DMS53 (cell line): ENCODE results near the gene DOCK1.
A peak's percentile ranks its signal among the peaks of the same experiment; 100 is the strongest.

Source experiments
- DNase-seq: peaks from one replicate; lab custom pipeline; 2025; lab: John Stamatoyannopoulos, UW

DOCK1 gene

GRCh38 chr10:127221281-127221680 lies 316.1 kb downstream of the DOCK1 start:
- DNase-seq, result no peak

DNA sequence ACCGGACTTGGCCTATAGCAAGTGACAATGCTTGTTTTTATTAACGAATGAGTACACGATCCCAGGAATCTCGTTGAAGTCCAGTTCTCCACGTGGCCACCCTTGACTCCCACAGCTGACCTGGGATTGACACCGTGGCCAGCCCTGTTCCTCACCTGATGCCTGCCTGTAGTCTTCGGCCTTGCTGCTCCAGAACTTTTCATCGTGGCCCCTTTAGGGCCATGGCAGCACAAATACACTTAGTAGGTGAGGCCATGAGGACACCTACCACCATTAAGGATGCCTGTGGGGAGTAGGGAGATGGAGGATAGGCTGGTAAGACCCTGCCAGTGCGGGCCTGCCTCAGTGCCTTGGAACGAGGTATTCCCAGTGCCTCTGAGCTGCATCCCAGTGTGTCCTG lies 321.8 kb downstream of the DOCK1 start:
- DNase-seq, result no peak

- DNase-seq, result peak; percentile 52
Measured at GRCh38 chr10:127227663-127228062, 322.4 kb downstream of the DOCK1 start.

DNA sequence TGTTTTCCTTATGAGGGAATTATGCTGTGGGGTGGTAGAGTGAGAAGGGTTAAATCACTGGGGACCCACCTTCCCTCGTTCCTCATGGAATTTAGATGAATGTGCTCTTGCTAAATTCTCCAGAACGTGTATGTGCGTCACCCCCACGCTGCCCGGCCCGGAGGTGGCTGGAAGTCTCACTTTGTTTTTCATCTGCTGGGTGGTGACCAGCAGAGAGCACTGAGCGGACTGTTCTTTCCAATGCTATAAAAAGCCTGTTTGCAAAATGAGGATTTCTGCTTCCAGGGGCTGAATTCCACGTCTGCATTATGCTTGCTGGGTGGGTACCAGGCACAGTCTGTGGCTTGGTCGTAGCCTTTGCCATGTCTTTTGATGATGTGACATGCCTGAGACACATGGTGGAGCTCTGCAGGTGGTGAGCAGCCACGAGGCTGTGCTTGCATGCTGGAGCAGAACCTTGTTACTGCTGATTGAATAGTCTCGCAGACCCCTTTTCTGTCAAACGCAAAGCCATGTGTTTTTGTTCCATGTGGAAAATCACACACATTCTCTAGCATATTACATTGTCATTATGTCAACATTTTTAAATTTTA lies 323.1 kb downstream of the DOCK1 start:
- peak; percentile 4 for DNase-seq

DNA sequence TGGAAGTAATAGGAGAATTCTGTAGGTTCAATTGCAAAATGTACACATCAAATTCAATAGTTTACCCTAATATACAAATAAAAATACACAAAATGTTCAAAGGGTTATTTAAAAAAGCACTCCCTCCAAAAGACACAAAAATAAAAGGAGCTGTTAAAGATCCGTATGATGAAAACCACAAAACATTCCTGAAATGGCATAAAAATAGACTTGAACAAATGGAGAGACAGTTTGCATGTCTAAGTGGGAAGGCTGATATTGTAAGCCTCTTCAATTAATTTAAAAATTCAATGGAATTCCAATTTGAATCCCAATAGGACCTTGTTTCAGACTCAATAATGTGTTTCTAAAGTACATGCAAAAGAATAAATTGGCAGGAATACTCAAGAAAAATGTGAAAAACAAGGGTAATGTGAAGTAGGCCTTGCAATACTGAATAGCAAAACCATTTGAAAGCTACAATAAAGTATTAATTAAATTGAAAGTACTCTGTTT lies 329.1 kb downstream of the DOCK1 start:
- DNase-seq, result no peak

DNA sequence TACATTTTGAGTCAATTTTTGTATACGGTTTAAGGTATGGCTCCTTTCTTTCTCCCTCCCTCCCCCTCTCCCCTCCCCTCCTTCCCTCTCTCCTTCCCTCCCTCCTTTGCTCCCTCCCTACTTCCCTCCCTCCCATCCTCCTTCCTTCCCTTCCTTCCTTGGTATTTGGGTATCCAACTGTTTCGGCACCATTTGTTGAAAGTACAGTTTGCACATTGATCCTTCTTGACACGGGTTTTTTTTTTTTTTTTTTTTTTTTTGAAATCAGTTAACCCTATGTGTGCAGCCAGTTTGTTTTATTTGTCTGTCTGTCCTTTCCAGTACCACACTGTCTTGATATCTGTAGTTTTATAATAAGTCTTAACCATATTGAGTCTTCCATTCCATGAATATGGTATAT lies 331.0 kb downstream of the DOCK1 start:
- DNase-seq, result no peak

DNA sequence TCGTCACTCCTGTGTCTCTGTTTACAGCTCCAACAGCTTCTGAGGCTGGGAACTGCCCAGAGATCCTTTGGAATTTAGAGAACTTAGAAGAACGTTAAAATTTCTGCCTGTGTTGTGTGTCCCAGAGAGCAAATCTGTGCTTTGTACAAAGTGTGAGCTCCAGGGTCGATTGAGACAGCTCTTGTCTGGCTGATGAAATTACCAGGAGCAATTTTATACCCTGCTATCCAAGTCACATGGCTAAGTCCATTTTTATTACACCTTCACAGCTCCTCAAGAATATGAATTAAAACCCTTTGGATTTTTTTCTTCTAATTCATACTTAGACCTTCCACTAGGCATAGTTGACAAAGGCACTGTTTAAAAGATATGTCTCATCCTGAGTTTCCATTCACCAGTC lies 337.7 kb downstream of the DOCK1 start:
- no peak for DNase-seq

DNA sequence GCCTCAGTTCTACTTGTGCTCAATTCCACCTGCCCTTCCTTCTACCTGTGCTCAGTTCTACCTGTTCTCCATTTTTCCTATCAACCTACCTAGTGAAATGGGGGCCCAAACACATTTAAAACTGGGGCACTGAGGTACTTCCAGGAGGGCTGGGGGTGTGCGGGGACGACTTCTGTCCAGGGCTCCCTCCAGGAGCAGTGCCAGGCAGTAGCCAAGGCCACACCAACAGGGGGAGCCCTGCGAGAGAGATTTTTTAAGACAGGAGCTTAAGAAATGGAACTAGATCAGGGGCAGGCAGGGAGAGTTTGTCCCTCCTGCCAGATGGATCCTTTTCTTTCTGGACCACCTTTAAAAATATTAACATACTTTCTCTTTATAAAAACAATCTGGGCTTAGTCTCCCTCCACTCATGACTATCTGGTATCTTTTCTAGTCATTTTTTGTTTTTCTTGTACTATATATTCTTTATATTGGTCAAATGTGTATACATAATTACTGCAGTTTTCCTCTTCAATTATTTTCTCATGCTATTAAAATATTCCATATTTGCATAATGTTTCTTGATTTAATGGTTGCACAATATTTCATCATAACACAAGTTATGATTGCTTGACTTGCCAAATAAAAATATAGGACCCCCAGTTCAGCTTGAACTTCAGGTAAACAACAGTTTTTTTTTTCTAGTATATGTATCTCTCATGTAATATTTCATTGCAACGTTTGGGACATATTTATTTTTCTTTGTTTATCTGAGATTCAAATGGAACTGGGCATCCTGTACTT lies 338.5 kb downstream of the DOCK1 start:
- peak; percentile 69 for DNase-seq

- DNase-seq, result no peak
Measured at GRCh38 chr10:127245456-127245855, 340.2 kb downstream of the DOCK1 start.

DNA sequence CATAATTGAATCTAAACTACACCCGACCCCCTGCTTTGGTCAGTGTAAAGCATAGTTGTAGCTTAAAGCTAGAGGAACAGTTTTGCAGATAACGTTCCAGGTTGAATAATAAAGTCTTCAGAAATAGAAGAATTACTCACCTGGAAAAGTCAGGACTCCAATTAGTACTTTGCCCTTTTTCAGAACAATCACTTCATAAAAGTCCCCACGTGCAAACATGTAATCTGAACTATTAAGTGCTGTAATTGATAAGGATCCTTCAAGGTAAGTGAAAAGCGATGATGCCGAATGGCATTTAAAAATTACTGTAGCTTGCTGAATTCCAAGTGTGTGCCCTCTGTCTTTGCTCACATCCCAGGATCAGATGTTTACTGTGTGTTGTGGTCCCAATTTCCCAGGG lies 344.8 kb downstream of the DOCK1 start:
- DNase-seq, result no peak

GRCh38 chr10:127252818-127253217 lies 347.6 kb downstream of the DOCK1 start:
- no peak for DNase-seq

- DNase-seq, result no peak
Measured at GRCh38 chr10:127254276-127254675, 349.0 kb downstream of the DOCK1 start.

DNA sequence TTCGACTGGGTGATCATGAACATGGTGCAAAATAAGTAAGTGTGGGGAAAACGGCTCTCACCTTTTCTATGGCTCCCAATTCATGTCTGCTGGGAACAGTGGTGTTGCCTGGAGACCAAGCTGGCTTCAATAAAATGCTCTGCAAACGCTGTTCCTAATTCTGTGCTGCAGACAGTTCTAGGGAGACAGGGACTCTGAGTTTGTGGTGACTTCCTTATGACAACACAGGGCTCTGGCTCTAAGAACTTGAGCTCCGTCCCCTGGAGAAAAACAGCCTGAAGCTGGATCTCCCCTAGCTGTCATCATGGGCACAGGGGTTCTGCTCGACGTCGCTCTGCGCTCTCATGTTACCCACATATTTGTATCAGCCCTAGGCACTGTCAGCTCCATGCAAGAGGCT lies 352.2 kb downstream of the DOCK1 start:
- DNase-seq, result no peak

DNA sequence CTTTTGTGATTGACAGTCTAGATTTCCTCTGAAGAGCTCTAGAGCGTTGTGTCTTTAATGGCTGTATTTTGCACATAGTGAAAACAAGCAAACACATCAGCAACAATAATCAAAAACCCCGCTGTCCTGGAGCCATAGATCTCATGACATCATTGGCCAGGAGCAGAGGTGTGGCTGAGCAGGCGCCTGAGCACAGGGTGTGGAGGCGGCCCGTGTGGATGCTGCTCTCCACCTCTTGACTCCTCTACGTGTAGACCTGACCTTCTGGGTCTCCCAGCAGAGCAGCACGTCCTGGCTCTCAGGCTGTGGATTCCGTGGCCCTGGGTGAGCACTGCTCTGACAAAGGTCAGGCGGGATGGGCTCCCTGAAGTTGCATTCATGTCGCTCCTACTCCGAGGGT lies 354.1 kb downstream of the DOCK1 start:
- no peak for DNase-seq

DNA sequence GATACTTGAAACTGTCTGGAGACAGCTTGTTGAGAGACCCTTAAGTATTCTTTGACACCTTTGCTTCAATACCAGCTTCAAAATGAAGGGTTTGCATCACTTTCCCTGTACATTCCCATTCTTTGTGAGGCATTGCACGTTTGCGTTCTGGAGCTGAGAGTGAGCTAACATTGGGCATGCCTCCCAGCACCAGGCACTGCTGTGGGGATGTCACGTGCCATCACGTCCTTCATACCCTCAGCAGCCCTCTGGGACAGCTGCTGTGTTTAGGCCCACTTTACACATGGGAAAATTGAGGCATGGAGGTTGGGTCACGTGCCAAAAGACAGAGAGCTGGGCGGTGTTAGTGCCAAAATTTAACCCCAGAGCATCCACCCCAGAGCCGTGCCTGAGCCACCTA lies 357.4 kb downstream of the DOCK1 start:
- no peak for DNase-seq

GRCh38 chr10:127265288-127265687 lies 360.1 kb downstream of the DOCK1 start:
- DNase-seq, result no peak

DNA sequence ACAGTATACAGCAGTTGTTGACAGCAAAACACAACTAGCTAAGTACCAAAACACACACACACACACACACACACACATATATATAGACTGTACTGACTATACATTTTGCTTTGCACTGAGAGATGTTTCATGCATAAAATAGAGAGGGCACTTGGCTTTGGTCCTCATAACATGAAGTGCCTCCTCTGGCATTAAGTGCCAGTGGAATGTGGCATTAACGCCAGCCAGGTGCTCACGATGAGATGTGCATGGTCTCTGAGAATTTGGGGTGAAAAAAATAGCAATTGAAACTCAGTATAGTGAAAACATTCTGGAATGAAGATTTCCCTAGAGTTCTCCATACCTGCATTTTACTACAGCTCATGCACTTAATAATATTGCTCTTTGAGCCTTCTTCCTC lies 361.2 kb downstream of the DOCK1 start:
- no peak for DNase-seq

DNA sequence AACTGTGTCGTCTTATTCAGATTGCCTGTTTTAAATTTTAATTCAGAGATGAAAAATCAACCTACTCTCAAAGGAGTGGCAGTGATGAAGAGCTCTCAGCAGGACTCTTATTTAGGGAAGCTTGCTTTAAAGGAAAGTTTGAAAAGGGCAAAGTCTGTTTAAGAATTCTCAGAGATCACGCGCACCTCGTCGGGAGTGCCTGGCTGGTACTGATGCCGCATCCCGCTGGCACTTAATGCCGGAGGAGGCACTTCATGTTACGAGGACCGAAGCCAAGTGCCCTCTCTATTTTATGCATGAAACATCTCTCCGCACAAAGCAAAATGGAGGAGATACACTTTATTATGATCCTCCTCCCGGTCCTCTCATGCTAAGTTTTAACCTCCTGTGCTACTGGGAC lies 362.2 kb downstream of the DOCK1 start:
- no peak for DNase-seq

DNA sequence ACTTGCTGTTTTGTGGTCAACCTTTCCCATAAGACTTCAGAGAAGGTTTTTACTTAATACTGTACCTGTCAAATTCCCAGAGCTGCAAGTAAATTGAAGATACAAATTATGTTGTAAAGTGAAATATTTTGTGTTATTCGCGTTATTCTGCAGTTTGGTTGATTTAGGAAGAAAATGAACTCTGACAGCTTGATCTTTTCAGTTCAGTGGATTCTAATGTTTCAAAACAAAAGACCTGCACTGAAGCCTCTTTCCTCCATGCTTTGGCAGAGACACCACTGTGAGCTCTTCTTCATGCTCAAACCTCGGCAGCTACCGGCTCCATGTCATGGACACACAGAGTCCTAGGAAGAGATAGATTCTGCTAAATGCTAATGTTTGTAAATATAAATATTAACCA lies 366.8 kb downstream of the DOCK1 start:
- no peak for DNase-seq

GRCh38 chr10:127275272-127275671 lies 370.0 kb downstream of the DOCK1 start:
- DNase-seq, result no peak

- DNase-seq, result peak; percentile 66
Measured at GRCh38 chr10:127275793-127276450, 370.7 kb downstream of the DOCK1 start.

- DNase-seq, result peak; percentile 12
Measured at GRCh38 chr10:127276794-127277462, 371.7 kb downstream of the DOCK1 start.

DNA sequence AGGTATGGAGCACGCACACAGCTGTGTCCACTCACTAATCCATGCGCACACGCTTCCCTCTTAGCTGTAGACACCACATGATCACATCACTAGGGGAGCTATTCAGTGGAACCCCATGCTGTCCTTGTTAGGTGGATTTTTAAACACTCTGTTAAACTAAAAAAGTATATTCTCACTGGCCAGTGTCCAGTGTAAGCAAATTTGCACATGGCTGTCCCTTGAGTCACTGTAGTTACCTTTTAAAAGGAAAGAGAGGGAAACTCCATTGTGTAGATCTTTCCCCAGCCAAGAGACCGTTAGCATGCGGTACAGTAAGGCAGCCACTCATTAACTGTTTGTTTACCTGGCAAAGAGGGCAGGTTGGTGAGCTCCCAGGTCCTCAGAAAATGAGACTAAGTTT lies 372.8 kb downstream of the DOCK1 start:
- DNase-seq, result peak; percentile 68
